Activated T-helper 2 cell treated with anti-CD3 and anti-CD28 coated beads, Interferon-gamma antibody, Interleukin-2, Interleukin-4, amounts not matched to agents 10 μg/mL and 5 μg/mL and 100 μg/mL, durations not matched to agents 14 hours and 24 hours and 36 hours (primary cell): ENCODE data around the gene SNTB2. TPM values are rescaled to one million over a fixed set of nuclear protein-coding genes. Genes with fewer than 3 reads are reported as not detected.
"Not testable (repeated sequence)": the region's sequence is repeated elsewhere in the genome, so short reads cannot be mapped to it uniquely, and the experiment has no call there.

ENCODE experiments used
- DNase-seq: peaks from one replicate; pipeline ENCODE4 v3.0.0; 2021; ENCODE audit warnings: low spot score
- H3K27ac Mint-ChIP-seq: one replicate; pipeline ENCODE4 v1.8.0; 2021; ENCODE audit warnings: mixed read lengths
- H3K27me3 Mint-ChIP-seq: one replicate; pipeline ENCODE4 v1.8.0; 2021; ENCODE audit warnings: low read depth, mixed read lengths
- H3K36me3 Mint-ChIP-seq: one replicate; pipeline ENCODE4 v1.8.0; 2021; ENCODE audit warnings: low read depth, mixed read lengths
- H3K4me1 Mint-ChIP-seq: one replicate; pipeline ENCODE4 v1.8.0; 2021; ENCODE audit warnings: low read depth, mixed read lengths
- H3K4me3 Mint-ChIP-seq: one replicate; pipeline ENCODE4 v1.8.0; 2021; ENCODE audit warnings: low read depth, mild to moderate bottlenecking, moderate library complexity, mixed read lengths
- H3K9me3 Mint-ChIP-seq: one replicate; pipeline ENCODE4 v1.8.0; 2021; ENCODE audit warnings: mixed read lengths
- intact Hi-C: fragments of 100-400 bp; cut with micrococcal nuclease; formaldehyde crosslinking; loops from one replicate; pipeline ENCODE4 v1.15.1; 2023
- total RNA-seq: library from RNA; stranded (reverse); gene quantifications from 2 replicates; pipeline ENCODE4 v1.2.3, GENCODE V29; 2022

The SNTB2 gene
- total RNA-seq, 1 donor from 2014 or later = 30.4 TPM

- Mint-ChIP-seq H3K36me3 (peaks cover 36% of the 10 kb centered on the region), H3K4me1 (peaks cover 10% of the 10 kb centered on the region), H3K27ac (no peak overlapping the region), H3K9me3 (no peaks in the 10 kb centered on the region), H3K4me3 (no peak overlapping the region), H3K27me3 (no peaks in the 10 kb centered on the region)
- intact Hi-C loops = no loop called here
- no peak for DNase-seq
Observed at GRCh38 chr16:69250081-69250480, 63.1 kb downstream of the SNTB2 start.

GRCh38 chr16:69253870-69254341 lies 66.9 kb downstream of the SNTB2 start:
- DNase-seq = no peak
- Mint-ChIP-seq H3K36me3 (peaks cover 21% of the 10 kb centered on the region), H3K27me3 (no peaks in the 10 kb centered on the region), H3K4me3 (no peak overlapping the region), H3K9me3 (no peaks in the 10 kb centered on the region), H3K4me1 (peaks cover 10% of the 10 kb centered on the region), H3K27ac (no peak overlapping the region)
- intact Hi-C loops = no loop called here

- intact Hi-C loops, H3K27me3 Mint-ChIP-seq, DNase-seq, H3K27ac Mint-ChIP-seq, H3K4me1 Mint-ChIP-seq, H3K9me3 Mint-ChIP-seq, H3K4me3 Mint-ChIP-seq: not testable (repeated sequence)
- H3K36me3 Mint-ChIP-seq = peaks cover 25% of the 10 kb centered on the region
Observed at GRCh38 chr16:69259428-69259764, 72.4 kb downstream of the SNTB2 start.

- Mint-ChIP-seq H3K27me3 (no peaks in the 10 kb centered on the region), H3K9me3 (no peaks in the 10 kb centered on the region), H3K4me1 (no peaks in the 10 kb centered on the region), H3K27ac (no peak overlapping the region), H3K4me3 (no peak overlapping the region), H3K36me3 (peaks cover 28% of the 10 kb centered on the region)
- DNase-seq = no peak
- intact Hi-C loops = no loop called here
Observed at GRCh38 chr16:69260019-69260418, 73.1 kb downstream of the SNTB2 start.

- no peaks in the 10 kb centered on the region for H3K9me3 Mint-ChIP-seq
- no peak for DNase-seq
- peak overlapping the region; percentile 26 for H3K27ac Mint-ChIP-seq
- intact Hi-C loops = no loop called here
- H3K36me3 Mint-ChIP-seq = peaks cover 28% of the 10 kb centered on the region
- no peaks in the 10 kb centered on the region for H3K4me1 Mint-ChIP-seq
- no peaks in the 10 kb centered on the region for H3K27me3 Mint-ChIP-seq
- no peak overlapping the region for H3K4me3 Mint-ChIP-seq
Observed at GRCh38 chr16:69260506-69260905, 73.5 kb downstream of the SNTB2 start.

GRCh38 chr16:69266334-69267063 lies 79.5 kb downstream of the SNTB2 start:
- no peaks in the 10 kb centered on the region for H3K9me3 Mint-ChIP-seq
- peaks cover 26% of the 10 kb centered on the region for H3K36me3 Mint-ChIP-seq
- intact Hi-C loops = no loop called here
- H3K4me3 Mint-ChIP-seq = no peak overlapping the region
- no peak for DNase-seq
- H3K27ac Mint-ChIP-seq = no peak overlapping the region
- H3K4me1 Mint-ChIP-seq = peaks cover 5% of the 10 kb centered on the region
- no peaks in the 10 kb centered on the region for H3K27me3 Mint-ChIP-seq

GRCh38 chr16:69267633-69268032 lies 80.7 kb downstream of the SNTB2 start:
- Mint-ChIP-seq H3K4me3 (no peak overlapping the region), H3K27ac (peak overlapping the region; percentile 31), H3K9me3 (no peaks in the 10 kb centered on the region), H3K4me1 (peaks cover 5% of the 10 kb centered on the region), H3K27me3 (no peaks in the 10 kb centered on the region), H3K36me3 (peaks cover 26% of the 10 kb centered on the region)
- intact Hi-C loops = no loop called here
- no peak for DNase-seq

GRCh38 chr16:69270395-69270794 lies 83.4 kb downstream of the SNTB2 start:
- no peak overlapping the region for H3K4me3 Mint-ChIP-seq
- no peaks in the 10 kb centered on the region for H3K9me3 Mint-ChIP-seq
- H3K4me1 Mint-ChIP-seq = peaks cover 5% of the 10 kb centered on the region
- no peaks in the 10 kb centered on the region for H3K27me3 Mint-ChIP-seq
- peaks cover 27% of the 10 kb centered on the region for H3K36me3 Mint-ChIP-seq
- intact Hi-C loops = no loop called here
- no peak for DNase-seq
- no peak overlapping the region for H3K27ac Mint-ChIP-seq

GRCh38 chr16:69270831-69271230 lies 83.9 kb downstream of the SNTB2 start:
- H3K27ac Mint-ChIP-seq = no peak overlapping the region
- peaks cover 5% of the 10 kb centered on the region for H3K4me1 Mint-ChIP-seq
- intact Hi-C loops = no loop called here
- H3K27me3 Mint-ChIP-seq = no peaks in the 10 kb centered on the region
- H3K36me3 Mint-ChIP-seq = peaks cover 27% of the 10 kb centered on the region
- no peak for DNase-seq
- H3K4me3 Mint-ChIP-seq = no peak overlapping the region
- no peaks in the 10 kb centered on the region for H3K9me3 Mint-ChIP-seq

- intact Hi-C loops = no loop called here
- peaks cover 27% of the 10 kb centered on the region for H3K36me3 Mint-ChIP-seq
Observed at GRCh38 chr16:69273009-69273408, 86.0 kb downstream of the SNTB2 start.

GRCh38 chr16:69274699-69275235 lies 87.8 kb downstream of the SNTB2 start:
- H3K27me3 Mint-ChIP-seq = no peaks in the 10 kb centered on the region
- peaks cover 29% of the 10 kb centered on the region for H3K36me3 Mint-ChIP-seq
- DNase-seq = no peak
- no peaks in the 10 kb centered on the region for H3K9me3 Mint-ChIP-seq
- peaks cover 3% of the 10 kb centered on the region for H3K4me1 Mint-ChIP-seq
- H3K27ac Mint-ChIP-seq = no peak overlapping the region
- intact Hi-C loops = no loop called here
- H3K4me3 Mint-ChIP-seq = no peak overlapping the region

More at GRCh38 chr16:69273009-69273408, 86.0 kb downstream of the SNTB2 start:
- H3K4me3 Mint-ChIP-seq = no peak overlapping the region
- peaks cover 3% of the 10 kb centered on the region for H3K4me1 Mint-ChIP-seq
- H3K9me3 Mint-ChIP-seq = no peaks in the 10 kb centered on the region
- H3K27ac Mint-ChIP-seq = no peak overlapping the region
- no peak for DNase-seq
- no peaks in the 10 kb centered on the region for H3K27me3 Mint-ChIP-seq

- Mint-ChIP-seq H3K27ac (no peak overlapping the region), H3K27me3 (no peaks in the 10 kb centered on the region), H3K36me3 (peaks cover 21% of the 10 kb centered on the region), H3K4me3 (no peak overlapping the region), H3K9me3 (no peaks in the 10 kb centered on the region), H3K4me1 (no peaks in the 10 kb centered on the region)
- intact Hi-C loops = no loop called here
- DNase-seq = no peak
Observed at GRCh38 chr16:69276148-69277115, 89.5 kb downstream of the SNTB2 start.

- no peaks in the 10 kb centered on the region for H3K4me1 Mint-ChIP-seq
- H3K9me3 Mint-ChIP-seq = no peaks in the 10 kb centered on the region
- intact Hi-C loops = no loop called here
- no peaks in the 10 kb centered on the region for H3K27me3 Mint-ChIP-seq
- no peak overlapping the region for H3K4me3 Mint-ChIP-seq
- H3K36me3 Mint-ChIP-seq = peaks cover 18% of the 10 kb centered on the region
- DNase-seq = no peak
- H3K27ac Mint-ChIP-seq = no peak overlapping the region
Observed at GRCh38 chr16:69277413-69277812, 90.4 kb downstream of the SNTB2 start.
